Tibial artery (tissue), 4 donors: Measurements from ENCODE around the gene ACTRT2.

ENCODE experiments used
- DNase-seq, 2 donors: peaks; one replicate each; pipeline ENCODE4 v3.0.0-alpha.2; 2019
- H3K27ac ChIP-seq, 2 donors: fragments of 200-600 bp; sonication (generic) in 1 of 2; 1 replicate in 1 of 2; 2 replicates in 1 of 2; pipeline ENCODE4 v1.5.1; 2018 to 2019; ENCODE audit warnings: mild to moderate bottlenecking in 1 of 2
- H3K27me3 ChIP-seq, 2 donors: fragments of 200-600 bp; sonication (generic) in 1 of 2; one replicate each; pipeline versions ENCODE4 v1.5.1 to v1.6.0; 2016 to 2019
- H3K36me3 ChIP-seq, 3 donors: fragments of 200-600 bp; sonication (generic) in 2 of 3; one replicate each; pipeline ENCODE4 v1.5.1; 2016 to 2019; ENCODE audit warnings: mild to moderate bottlenecking in 2 of 3
- H3K4me1 ChIP-seq, 4 donors: fragments of 200-600 bp; sonication (generic) in 2 of 4; 1 replicate in 3 of 4; 2 replicates in 1 of 4; pipeline ENCODE4 v1.5.1; 2016 to 2019
- H3K4me3 ChIP-seq, 2 donors: fragments of 200-600 bp; sonication (generic) in 1 of 2; 1 replicate in 1 of 2; 2 replicates in 1 of 2; pipeline ENCODE4 v1.5.1; 2018 to 2019; ENCODE audit warnings: mild to moderate bottlenecking in 2 of 2
- H3K9me3 ChIP-seq, 3 donors: fragments of 200-600 bp; sonication (generic) in 1 of 3; one replicate each; pipeline ENCODE4 v1.5.1; 2016 to 2019
- intact Hi-C: fragments of 100-400 bp; cut with DNase I; formaldehyde crosslinking; loops from one replicate; pipeline ENCODE4 v1.15.0; 2023; ENCODE audit warnings: low total_unique reads
- TF ChIP-seq, protein P1 (sequence below), 2 experiments: fragments of 200-600 bp in 1 of 2; fragments of 450-650 bp in 1 of 2; IDR thresholded peaks; one replicate each; pipeline ENCODE4 v1.5.1; 2017 to 2019; ENCODE audit warnings: antibody characterized with exemption in 2 of 2, mild to moderate bottlenecking in 1 of 2, moderate library complexity in 1 of 2

ACTRT2 gene

DNA sequence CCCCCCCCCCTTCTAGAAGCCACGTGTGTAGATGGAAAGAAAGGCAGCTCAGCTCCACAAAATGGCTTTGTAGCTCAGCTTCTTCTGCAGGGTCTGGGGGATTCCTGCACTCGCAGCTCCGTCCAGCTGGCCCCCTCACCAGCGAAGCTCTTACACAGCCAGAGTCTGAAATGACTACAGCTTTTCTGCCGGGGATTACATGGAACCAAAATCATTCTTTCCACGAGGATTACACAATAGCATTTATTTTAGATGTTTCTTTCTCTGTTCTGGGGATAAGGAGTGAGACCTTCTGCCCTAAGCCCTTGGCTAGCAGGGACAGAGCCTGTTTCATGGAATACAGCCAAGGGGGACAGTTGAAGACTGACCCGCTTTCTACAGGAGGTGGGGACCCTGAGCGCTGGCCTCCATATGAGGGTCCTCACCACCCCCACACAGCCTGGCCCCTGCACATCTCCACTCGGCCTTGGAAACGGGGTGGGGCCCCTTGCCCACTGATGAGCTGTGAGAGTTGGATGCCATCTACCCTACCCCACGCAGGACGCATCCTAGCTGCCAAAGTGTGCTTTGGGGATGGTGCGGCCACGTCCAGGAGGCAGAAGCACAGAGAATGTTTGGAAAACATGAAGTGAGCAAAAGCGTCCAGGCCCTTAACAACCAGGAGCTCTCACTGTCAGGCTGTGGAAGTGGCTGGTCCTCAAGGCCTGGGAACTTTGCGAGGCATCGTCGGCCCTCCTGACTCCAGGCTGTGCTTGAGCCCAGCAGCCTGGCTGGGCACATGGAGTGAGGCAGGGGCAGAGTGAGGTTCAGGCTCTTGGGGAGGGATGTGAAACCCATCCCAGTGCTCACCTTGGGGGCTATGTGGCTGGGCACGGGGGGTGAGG lies 14.5 kb downstream of the ACTRT2 start:
- Histone ChIP-seq H3K4me3 (no peak overlapping the region), H3K4me1 (no peaks in the 10 kb centered on the region), H3K9me3 (no peaks in the 10 kb centered on the region), H3K27ac (no peak overlapping the region), H3K27me3 (peaks cover 0 to 44% of the 10 kb centered on the region in 2 donors), H3K36me3 (no peaks in the 10 kb centered on the region)
- DNase-seq, result peak in 1 of 2 donors; percentile 65
- TF ChIP-seq, protein P1, sequence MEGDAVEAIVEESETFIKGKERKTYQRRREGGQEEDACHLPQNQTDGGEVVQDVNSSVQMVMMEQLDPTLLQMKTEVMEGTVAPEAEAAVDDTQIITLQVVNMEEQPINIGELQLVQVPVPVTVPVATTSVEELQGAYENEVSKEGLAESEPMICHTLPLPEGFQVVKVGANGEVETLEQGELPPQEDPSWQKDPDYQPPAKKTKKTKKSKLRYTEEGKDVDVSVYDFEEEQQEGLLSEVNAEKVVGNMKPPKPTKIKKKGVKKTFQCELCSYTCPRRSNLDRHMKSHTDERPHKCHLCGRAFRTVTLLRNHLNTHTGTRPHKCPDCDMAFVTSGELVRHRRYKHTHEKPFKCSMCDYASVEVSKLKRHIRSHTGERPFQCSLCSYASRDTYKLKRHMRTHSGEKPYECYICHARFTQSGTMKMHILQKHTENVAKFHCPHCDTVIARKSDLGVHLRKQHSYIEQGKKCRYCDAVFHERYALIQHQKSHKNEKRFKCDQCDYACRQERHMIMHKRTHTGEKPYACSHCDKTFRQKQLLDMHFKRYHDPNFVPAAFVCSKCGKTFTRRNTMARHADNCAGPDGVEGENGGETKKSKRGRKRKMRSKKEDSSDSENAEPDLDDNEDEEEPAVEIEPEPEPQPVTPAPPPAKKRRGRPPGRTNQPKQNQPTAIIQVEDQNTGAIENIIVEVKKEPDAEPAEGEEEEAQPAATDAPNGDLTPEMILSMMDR (IDR thresholded peaks at IDR 0.05), result no peak
- intact Hi-C loops, result no loop called here

DNA sequence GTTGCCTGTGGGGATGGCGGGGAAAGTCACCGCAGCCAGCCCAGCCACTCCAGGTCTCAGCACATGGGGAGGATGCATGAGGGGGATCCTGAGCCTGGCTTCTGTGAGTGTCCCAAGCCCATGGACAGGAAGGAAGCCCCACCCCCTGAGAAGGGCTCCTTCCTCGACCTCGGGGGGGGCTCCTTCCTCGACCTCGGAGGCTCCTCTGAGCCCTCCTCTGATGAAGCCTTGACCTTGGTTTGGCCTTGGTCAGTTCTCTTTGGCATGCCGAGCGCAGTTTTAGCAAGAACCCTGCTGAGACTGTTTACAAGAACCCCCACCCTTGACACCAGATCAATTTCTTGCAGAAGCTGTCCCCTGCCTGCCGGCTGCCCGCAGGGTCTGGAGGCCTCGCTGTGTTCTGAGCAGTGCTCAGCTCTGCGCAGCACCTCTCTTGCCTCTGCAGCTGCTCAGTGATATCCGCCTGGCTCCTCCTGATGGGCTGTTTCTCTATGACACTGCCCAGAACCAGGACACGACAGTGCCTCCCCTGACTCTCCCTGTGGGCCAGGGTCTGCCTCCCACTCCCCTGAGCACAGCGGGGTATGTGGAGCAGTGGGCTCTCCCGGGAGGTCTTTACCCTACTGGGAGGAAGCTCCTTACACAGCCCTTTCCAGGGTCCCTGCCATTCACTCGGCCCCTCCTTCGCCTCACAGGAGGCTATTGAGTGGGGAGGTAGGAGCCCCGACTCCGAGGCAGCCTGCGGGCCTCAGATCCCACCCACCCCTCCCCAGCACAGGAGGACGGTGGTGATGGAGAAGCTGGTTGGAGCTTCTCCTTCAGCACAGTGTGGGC lies 15.4 kb downstream of the ACTRT2 start:
- DNase-seq, result peak in 1 of 2 donors; percentile 55
- Histone ChIP-seq H3K4me1 (no peaks in the 10 kb centered on the region), H3K27ac (no peak overlapping the region), H3K27me3 (peaks cover 0 to 39% of the 10 kb centered on the region in 2 donors), H3K9me3 (no peaks in the 10 kb centered on the region), H3K4me3 (no peak overlapping the region), H3K36me3 (no peaks in the 10 kb centered on the region)
- intact Hi-C loops, result no loop called here
- TF ChIP-seq, protein P1 (IDR thresholded peaks at IDR 0.05), result no peak

DNA sequence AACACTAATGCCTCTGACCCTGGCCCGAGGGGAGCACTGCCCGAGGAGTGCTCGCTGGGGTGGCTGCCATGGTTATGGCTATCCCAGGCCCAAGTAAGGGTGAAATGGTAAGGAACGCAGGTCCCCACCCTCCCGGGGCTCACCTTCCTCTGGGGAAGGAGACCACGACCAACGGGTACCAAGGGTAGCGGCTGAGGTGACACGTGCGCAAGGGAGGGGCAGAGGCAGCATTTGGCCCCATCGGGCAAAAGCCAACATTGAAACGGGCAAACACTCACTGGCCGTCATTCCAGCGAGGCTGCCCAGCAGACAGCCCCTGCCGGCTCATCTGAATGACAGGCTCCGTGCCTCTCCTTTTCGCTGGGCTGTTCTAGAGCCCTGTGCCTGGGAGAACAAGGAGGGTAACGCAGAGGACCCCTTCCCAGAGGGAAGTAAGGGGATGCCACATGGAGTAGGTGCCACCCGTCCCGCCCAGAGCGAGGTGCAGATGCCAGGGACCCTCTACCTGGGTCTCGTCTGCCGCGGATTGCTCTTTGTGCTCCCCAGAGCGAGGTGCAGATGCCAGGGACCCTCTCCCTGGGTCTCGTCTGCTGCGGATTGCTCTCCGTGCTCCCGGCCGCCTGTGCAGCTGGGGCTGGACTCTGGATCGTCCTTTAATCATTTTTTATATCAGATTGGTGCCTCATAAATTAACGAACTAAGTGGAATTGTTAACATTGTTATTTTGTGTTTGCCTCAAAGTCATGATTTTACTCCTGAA lies 16.2 kb downstream of the ACTRT2 start:
- Histone ChIP-seq H3K36me3 (no peaks in the 10 kb centered on the region), H3K9me3 (no peaks in the 10 kb centered on the region), H3K4me1 (no peaks in the 10 kb centered on the region), H3K4me3 (no peak overlapping the region), H3K27me3 (peaks cover 0 to 36% of the 10 kb centered on the region in 2 donors), H3K27ac (no peak overlapping the region)
- TF ChIP-seq, protein P1 (IDR thresholded peaks at IDR 0.05), result no peak
- intact Hi-C loops, result no loop called here
- DNase-seq, result peak in 1 of 2 donors; percentile 63

DNA sequence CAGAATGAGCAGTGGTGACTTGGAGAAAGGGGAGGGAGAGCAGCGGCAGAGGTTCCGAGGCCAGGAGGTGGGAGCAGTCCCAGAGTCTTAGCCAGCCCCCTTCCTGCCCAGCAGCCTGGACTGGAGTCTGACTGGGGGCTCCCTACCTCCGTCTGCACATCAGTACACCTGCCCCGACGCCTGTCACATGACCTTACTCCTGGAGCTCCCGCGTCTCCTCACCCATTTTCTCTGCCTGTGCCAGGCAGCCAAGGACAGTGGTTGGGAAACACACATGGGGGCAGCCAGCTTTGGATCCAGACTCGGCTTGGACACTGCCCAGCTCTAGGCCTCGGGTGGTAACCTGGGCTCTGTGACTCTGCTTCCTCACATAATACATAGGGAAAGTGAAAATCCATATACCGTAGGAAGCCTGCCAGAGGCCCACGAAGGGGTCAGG lies 16.9 kb downstream of the ACTRT2 start:
- peaks cover 0 to 31% of the 10 kb centered on the region in 2 donors for H3K27me3 ChIP-seq
- DNase-seq, result peak in 1 of 2 donors; percentile 49
- no peak overlapping the region for H3K27ac ChIP-seq
- no peaks in the 10 kb centered on the region for H3K36me3 ChIP-seq
- no peak overlapping the region for H3K4me3 ChIP-seq
- no peaks in the 10 kb centered on the region for H3K4me1 ChIP-seq
- TF ChIP-seq, protein P1 (IDR thresholded peaks at IDR 0.05), result no peak
- intact Hi-C loops, result no loop called here
- H3K9me3 ChIP-seq, result no peaks in the 10 kb centered on the region

DNA sequence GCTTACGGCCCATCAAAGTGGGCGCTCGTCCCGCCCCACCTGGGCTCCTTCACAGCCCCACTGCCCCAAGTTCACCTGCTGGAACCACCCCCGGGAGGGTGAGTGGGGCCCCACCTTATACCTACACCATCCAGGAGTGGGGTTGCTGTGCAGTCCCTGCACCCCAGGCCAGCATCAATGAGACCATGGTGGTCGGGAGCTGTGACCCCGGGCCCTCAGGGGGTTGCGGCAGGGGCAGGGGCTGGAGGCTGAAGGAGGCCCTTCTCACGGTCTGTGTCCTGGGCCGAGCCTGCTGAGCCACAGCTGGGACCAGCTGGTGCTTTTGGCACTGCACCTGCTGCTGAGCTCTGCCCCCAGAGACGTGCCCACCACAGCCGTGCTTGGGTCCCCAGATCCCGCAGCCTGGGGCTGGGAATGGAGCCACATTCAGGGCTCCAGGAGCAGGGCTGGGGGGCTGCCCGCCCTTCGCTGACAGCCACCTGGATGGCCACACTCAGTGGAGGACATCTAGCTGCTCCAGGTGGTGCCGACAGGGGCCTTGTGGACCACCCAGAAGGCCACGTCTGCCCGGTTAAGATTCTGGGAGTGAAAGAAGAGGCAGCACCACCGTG lies 17.4 kb downstream of the ACTRT2 start:
- no peaks in the 10 kb centered on the region for H3K4me1 ChIP-seq
- peak in 1 of 2 donors; percentile 55 for DNase-seq

More for the DNA sequence above, 17.4 kb downstream of the ACTRT2 start:
- H3K27ac ChIP-seq, result no peak overlapping the region
- no peaks in the 10 kb centered on the region for H3K9me3 ChIP-seq
- H3K27me3 ChIP-seq, result peaks cover 0 to 31% of the 10 kb centered on the region in 2 donors
- H3K4me3 ChIP-seq, result no peak overlapping the region
- TF ChIP-seq, protein P1 (IDR thresholded peaks at IDR 0.05), result no peak
- H3K36me3 ChIP-seq, result no peaks in the 10 kb centered on the region
- intact Hi-C loops, result no loop called here
